ENCODE measurements around the gene TMEM106A.

DNA sequence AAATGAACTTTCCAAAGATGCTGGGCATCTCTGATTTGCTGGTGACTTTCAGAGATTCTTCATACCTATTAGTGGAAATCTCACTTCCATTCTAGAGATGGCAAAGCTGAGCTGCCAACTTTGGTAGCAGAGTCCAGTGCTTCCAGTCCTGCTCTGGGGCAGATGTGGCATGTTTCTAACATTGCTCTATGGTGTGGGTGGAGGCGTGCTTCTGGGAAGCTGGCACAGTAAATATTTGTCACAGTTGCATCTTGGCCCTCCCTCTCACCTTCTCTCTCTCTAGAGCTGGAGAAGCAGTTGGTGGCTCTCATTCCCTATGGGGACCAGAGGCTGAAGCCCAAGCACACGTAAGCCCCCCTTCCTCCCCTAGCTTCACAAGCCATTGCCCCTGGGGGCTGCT lies 1.9 kb downstream of the TMEM106A start:
- no peak for TF ChIP-seq POLR2A (IDR thresholded peaks at IDR 0.05)
- TF ChIP-seq, protein P1, sequence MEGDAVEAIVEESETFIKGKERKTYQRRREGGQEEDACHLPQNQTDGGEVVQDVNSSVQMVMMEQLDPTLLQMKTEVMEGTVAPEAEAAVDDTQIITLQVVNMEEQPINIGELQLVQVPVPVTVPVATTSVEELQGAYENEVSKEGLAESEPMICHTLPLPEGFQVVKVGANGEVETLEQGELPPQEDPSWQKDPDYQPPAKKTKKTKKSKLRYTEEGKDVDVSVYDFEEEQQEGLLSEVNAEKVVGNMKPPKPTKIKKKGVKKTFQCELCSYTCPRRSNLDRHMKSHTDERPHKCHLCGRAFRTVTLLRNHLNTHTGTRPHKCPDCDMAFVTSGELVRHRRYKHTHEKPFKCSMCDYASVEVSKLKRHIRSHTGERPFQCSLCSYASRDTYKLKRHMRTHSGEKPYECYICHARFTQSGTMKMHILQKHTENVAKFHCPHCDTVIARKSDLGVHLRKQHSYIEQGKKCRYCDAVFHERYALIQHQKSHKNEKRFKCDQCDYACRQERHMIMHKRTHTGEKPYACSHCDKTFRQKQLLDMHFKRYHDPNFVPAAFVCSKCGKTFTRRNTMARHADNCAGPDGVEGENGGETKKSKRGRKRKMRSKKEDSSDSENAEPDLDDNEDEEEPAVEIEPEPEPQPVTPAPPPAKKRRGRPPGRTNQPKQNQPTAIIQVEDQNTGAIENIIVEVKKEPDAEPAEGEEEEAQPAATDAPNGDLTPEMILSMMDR (IDR thresholded peaks at IDR 0.05), result no peak
